H1 (cell line): ENCODE results near the gene KLF13. TPM values are rescaled to one million over a fixed set of nuclear protein-coding genes. Genes with fewer than 3 reads are reported as not detected.
A peak's percentile ranks its signal among the peaks of the same experiment; 100 is the strongest.

Experiments used
- CTCF ChIA-PET: fragments of 300-600 bp; sonication (Branson Sonifier 250); formaldehyde crosslinking; loops from one replicate; lab custom pipeline; 2021; ENCODE audit not compliant: partially characterized antibody; lab: Charles Lee
- POLR2A ChIA-PET: fragments of 300-600 bp; sonication (Branson Sonifier 250); formaldehyde crosslinking; loops from one replicate; lab custom pipeline; 2021; ENCODE audit warnings: inconsistent platforms; ENCODE audit not compliant: partially characterized antibody; lab: Charles Lee
- DNase-seq, 2 experiments: peaks; one replicate each; pipeline versions ENCODE4 v3.0.0 to v3.0.0-alpha.2; 2010 to 2022; ENCODE audit warnings: low spot score in 2 of 2, low read depth in 1 of 2, mixed read lengths in 1 of 2
- FAIRE-seq: peaks from 2 replicates; lab custom pipeline; 2011; peaks lifted over from hg19 to GRCh38; lab: Jason Lieb, UNC
- H2AFZ ChIP-seq: 2 replicates; pipeline ENCODE4 v1.8.1; 2012; ENCODE audit warnings: low read length, inconsistent platforms
- H2AK5ac ChIP-seq: 2 replicates; pipeline ENCODE4 v1.6.1; 2013; ENCODE audit warnings: low read depth, low read length
- H2BK120ac ChIP-seq: replicated peaks from 2 replicates; pipeline ENCODE3; 2013; ENCODE audit warnings: low read depth, low read length, inconsistent platforms
- H2BK12ac ChIP-seq: 2 replicates; pipeline ENCODE4 v1.6.1; 2013; ENCODE audit warnings: low read depth, low read length
- H2BK15ac ChIP-seq: 2 replicates; pipeline ENCODE4 v1.6.1; 2013; ENCODE audit warnings: low read length
- H2BK20ac ChIP-seq: 2 replicates; pipeline ENCODE4 v1.6.1; 2013; ENCODE audit warnings: low read length
- H2BK5ac ChIP-seq: 2 replicates; pipeline ENCODE4 v1.6.1; 2013; ENCODE audit warnings: low read depth, low read length
- H3K14ac ChIP-seq: 2 replicates; pipeline ENCODE4 v1.6.1; 2013; ENCODE audit warnings: inconsistent platforms; ENCODE audit not compliant: insufficient read length
- H3K18ac ChIP-seq: 2 replicates; pipeline ENCODE4 v1.6.1; 2013; ENCODE audit warnings: low read length; ENCODE audit errors: extremely low read depth
- H3K23ac ChIP-seq: 2 replicates; pipeline ENCODE4 v1.6.1; 2013; ENCODE audit warnings: inconsistent platforms; ENCODE audit not compliant: insufficient read length
- H3K23me2 ChIP-seq: 2 replicates; pipeline ENCODE4 v1.6.1; 2013; ENCODE audit warnings: low read depth, low read length
- H3K27ac ChIP-seq: 2 replicates; pipeline ENCODE4 v1.6.1; 2011; ENCODE audit warnings: low read depth, low read length, inconsistent platforms
- H3K27me3 ChIP-seq, 4 experiments: replicated peaks in 1 of 4; 1 replicate in 1 of 4; 2 replicates in 3 of 4; pipeline versions ENCODE4 v1.6.1 to v1.8.1; 2011 to 2013; ENCODE audit warnings: low read length in 3 of 4, mild to moderate bottlenecking in 3 of 4, inconsistent platforms in 2 of 4, mixed read lengths in 2 of 4, moderate library complexity in 1 of 4; ENCODE audit not compliant: control insufficient read depth in 3 of 4, insufficient read depth in 3 of 4; ENCODE audit errors: extremely low read depth in 1 of 4
- H3K36me3 ChIP-seq, 4 experiments: 2 replicates each; pipeline versions ENCODE4 v1.6.1 to v1.8.1; 2011 to 2013; ENCODE audit warnings: mild to moderate bottlenecking in 4 of 4, low read length in 3 of 4, moderate library complexity in 2 of 4, control low read depth in 1 of 4, inconsistent platforms in 1 of 4; ENCODE audit not compliant: insufficient read depth in 4 of 4, control insufficient read depth in 2 of 4
- H3K4ac ChIP-seq: replicated peaks from 2 replicates; pipeline ENCODE3; 2013; ENCODE audit warnings: low read length, low read depth, mixed read lengths, inconsistent platforms; ENCODE audit not compliant: insufficient read length
- H3K4me1 ChIP-seq, 4 experiments: replicated peaks in 1 of 4; 1 replicate in 1 of 4; 2 replicates in 3 of 4; pipeline versions ENCODE4 v1.6.1 to v1.8.1; 2011 to 2013; ENCODE audit warnings: low read length in 3 of 4, inconsistent platforms in 2 of 4, mixed read lengths in 1 of 4; ENCODE audit not compliant: insufficient read depth in 4 of 4, control insufficient read depth in 3 of 4
- H3K4me2 ChIP-seq, 2 experiments: 2 replicates each; pipeline versions ENCODE4 v1.6.1 to v1.8.1; 2011 to 2013; ENCODE audit warnings: low read depth in 2 of 2, low read length in 2 of 2, control low read depth in 1 of 2, inconsistent platforms in 1 of 2, mild to moderate bottlenecking in 1 of 2; ENCODE audit not compliant: insufficient read depth in 1 of 2
- H3K4me3 ChIP-seq, 4 experiments: fragments of 200-600, 300-600 bp in 1 of 4; sonication (generic), shearing (Covaris generic), sonication (Bioruptor Twin) in 1 of 4; 2 replicates each; pipeline versions ENCODE4 v1.5.1 to v1.8.1; 2011 to 2016; ENCODE audit warnings: low read length in 4 of 4, low read depth in 3 of 4, control low read depth in 2 of 4, inconsistent platforms in 2 of 4, mild to moderate bottlenecking in 2 of 4, mixed read lengths in 1 of 4, moderate library complexity in 1 of 4; ENCODE audit not compliant: insufficient read depth in 2 of 4; ENCODE audit errors: extremely low read depth in 1 of 4
- H3K56ac ChIP-seq: replicated peaks from 2 replicates; pipeline ENCODE3; 2013; ENCODE audit warnings: low read depth, mild to moderate bottlenecking, mixed read lengths, low read length, inconsistent platforms; ENCODE audit not compliant: insufficient read length
- H3K79me1 ChIP-seq: 2 replicates; pipeline ENCODE4 v1.6.1; 2013; ENCODE audit warnings: low read depth, low read length, control low read depth
- H3K79me2 ChIP-seq, 2 experiments: 2 replicates each; pipeline versions ENCODE4 v1.6.1 to v1.8.1; 2012 to 2013; ENCODE audit warnings: low read length in 2 of 2, mild to moderate bottlenecking in 2 of 2, inconsistent platforms in 1 of 2; ENCODE audit not compliant: insufficient read depth in 2 of 2, control insufficient read depth in 1 of 2
- H3K9ac ChIP-seq, 4 experiments: replicated peaks in 1 of 4; 1 replicate in 1 of 4; 2 replicates in 3 of 4; pipeline versions ENCODE4 v1.6.1 to v1.8.1; 2011 to 2013; ENCODE audit warnings: low read depth in 3 of 4, low read length in 3 of 4, control low read depth in 2 of 4, mild to moderate bottlenecking in 2 of 4, moderate library complexity in 2 of 4, inconsistent platforms in 1 of 4; ENCODE audit errors: extremely low read depth in 1 of 4
- H3K9me3 ChIP-seq, 2 experiments: 2 replicates each; pipeline versions ENCODE4 v1.6.1 to v1.8.1; 2012 to 2013; ENCODE audit warnings: mild to moderate bottlenecking in 2 of 2, moderate library complexity in 2 of 2, control low read depth in 1 of 2, inconsistent platforms in 1 of 2, low read depth in 1 of 2, low read length in 1 of 2, mixed read lengths in 1 of 2; ENCODE audit not compliant: insufficient read depth in 2 of 2
- H4K20me1 ChIP-seq, 2 experiments: replicated peaks in 1 of 2; 2 replicates each; pipeline versions ENCODE3 to v1.8.1; 2011 to 2013; ENCODE audit warnings: inconsistent platforms in 2 of 2, low read length in 2 of 2, mild to moderate bottlenecking in 1 of 2; ENCODE audit not compliant: insufficient read depth in 2 of 2, control insufficient read depth in 1 of 2
- H4K5ac ChIP-seq: 2 replicates; pipeline ENCODE4 v1.6.1; 2013; ENCODE audit warnings: low read length, low read depth, mixed read lengths, inconsistent platforms; ENCODE audit not compliant: insufficient read length
- H4K8ac ChIP-seq: 2 replicates; pipeline ENCODE4 v1.8.0; 2013; ENCODE audit warnings: mild to moderate bottlenecking, moderate library complexity, low read length, inconsistent platforms; ENCODE audit not compliant: insufficient read depth; ENCODE audit errors: extremely low read depth
- H4K91ac ChIP-seq: replicated peaks from 2 replicates; pipeline ENCODE3; 2013; ENCODE audit warnings: low read length, mixed read lengths, inconsistent platforms; ENCODE audit not compliant: insufficient read length
- CEBPB ChIP-seq: IDR thresholded peaks from 2 replicates; pipeline ENCODE4 v1.6.1; 2012; ENCODE audit warnings: low read depth, low read length
- EP300 ChIP-seq, 2 experiments: IDR thresholded peaks; 1 replicate in 1 of 2; 2 replicates in 1 of 2; pipeline ENCODE4 v1.6.1; 2011 to 2012; ENCODE audit warnings: low read depth in 2 of 2, low read length in 2 of 2, mild to moderate bottlenecking in 2 of 2, borderline replicate concordance in 1 of 2, inconsistent platforms in 1 of 2, moderate library complexity in 1 of 2
- JUND ChIP-seq: IDR thresholded peaks from 2 replicates; pipeline ENCODE4 v1.6.1; 2011; ENCODE audit warnings: mild to moderate bottlenecking, improper control_type of control experiment, low read length
- KDM1A ChIP-seq: fragments of 200-600, 300-600 bp; sonication (generic); IDR thresholded peaks from 2 replicates; pipeline ENCODE4 v1.7.1; 2016; ENCODE audit warnings: mild to moderate bottlenecking, low read length, borderline replicate concordance
- POU5F1 ChIP-seq: IDR thresholded peaks from 2 replicates; pipeline ENCODE4 v1.6.1; 2011; ENCODE audit warnings: low read depth, mild to moderate bottlenecking, low read length, moderate library complexity
- RAD21 ChIP-seq, 2 experiments: IDR thresholded peaks in 1 of 2; conservative IDR thresholded peaks in 1 of 2; 2 replicates each; pipeline ENCODE4 v1.6.1; 2011; ENCODE audit warnings: low read depth in 2 of 2, low read length in 2 of 2, improper control_type of control experiment in 1 of 2, inconsistent platforms in 1 of 2, mild to moderate bottlenecking in 1 of 2, moderate library complexity in 1 of 2
- SIRT6 ChIP-seq: IDR thresholded peaks from one replicate; pipeline ENCODE4 v1.7.1; 2012; ENCODE audit warnings: low read length, inconsistent platforms
- SP1 ChIP-seq: IDR thresholded peaks from 2 replicates; pipeline ENCODE4 v1.6.1; 2011; ENCODE audit warnings: low read depth, low read length
- ZNF274 ChIP-seq: IDR thresholded peaks from 2 replicates; pipeline ENCODE4 v1.7.0; 2012; ENCODE audit warnings: low read length, borderline replicate concordance; ENCODE audit errors: extremely low read depth
- WGBS, 2 experiments: shearing (Covaris generic) in 1 of 2; methylation state at CpG; one replicate each; pipeline versions ENCODE4 v1.1.6 to v1.1.7; 2013 to 2015; ENCODE audit warnings: low lambda C conversion rate in 2 of 2, mixed read lengths in 2 of 2, inconsistent platforms in 1 of 2, low coverage in 1 of 2, missing lambda C conversion rate in 1 of 2; ENCODE audit not compliant: insufficient replicate concordance in 2 of 2, insufficient coverage in 1 of 2, insufficient read length in 1 of 2; ENCODE audit errors: extremely low coverage in 1 of 2, missing lambda C conversion rate in 1 of 2; 5-methylcytosine and 5-hydroxymethylcytosine counted together
- polyA plus RNA-seq, 7 experiments: library from polyadenylated mRNA; depleted of rRNA in 3 of 7; stranded (reverse) in 5 of 7; unstranded in 2 of 7; fragments of >200 nt in 5 of 7; fragments of 200-250 nt in 2 of 7; gene quantifications; 1 replicate in 5 of 7; 2 replicates in 1 of 7; 4 replicates in 1 of 7; pipeline versions ENCODE4 v1.2.1 to v1.2.3, GENCODE V29; 2011 to 2013; ENCODE audit warnings: missing spikeins in 2 of 7, mixed read lengths in 2 of 7
- total RNA-seq: library from RNA; stranded (reverse); fragmentation: NEBNext Ultra II Directional; extraction: Animal tissue kit (Norgen Biotek cat#: 25700); gene quantifications from 2 replicates; pipeline ENCODE4 v1.2.1, GENCODE V29; 2021
- TF ChIP-seq, protein P1 (sequence below): IDR thresholded peaks from 2 replicates; pipeline ENCODE4 v1.6.1; 2012; ENCODE audit warnings: inconsistent platforms

Gene KLF13
- total and polyA plus RNA-seq, 2 of the 8 experiments (the other 6 are each of a cell fraction or from before 2014, with no cell fraction given) = 18.3 to 33.4 TPM

DNA sequence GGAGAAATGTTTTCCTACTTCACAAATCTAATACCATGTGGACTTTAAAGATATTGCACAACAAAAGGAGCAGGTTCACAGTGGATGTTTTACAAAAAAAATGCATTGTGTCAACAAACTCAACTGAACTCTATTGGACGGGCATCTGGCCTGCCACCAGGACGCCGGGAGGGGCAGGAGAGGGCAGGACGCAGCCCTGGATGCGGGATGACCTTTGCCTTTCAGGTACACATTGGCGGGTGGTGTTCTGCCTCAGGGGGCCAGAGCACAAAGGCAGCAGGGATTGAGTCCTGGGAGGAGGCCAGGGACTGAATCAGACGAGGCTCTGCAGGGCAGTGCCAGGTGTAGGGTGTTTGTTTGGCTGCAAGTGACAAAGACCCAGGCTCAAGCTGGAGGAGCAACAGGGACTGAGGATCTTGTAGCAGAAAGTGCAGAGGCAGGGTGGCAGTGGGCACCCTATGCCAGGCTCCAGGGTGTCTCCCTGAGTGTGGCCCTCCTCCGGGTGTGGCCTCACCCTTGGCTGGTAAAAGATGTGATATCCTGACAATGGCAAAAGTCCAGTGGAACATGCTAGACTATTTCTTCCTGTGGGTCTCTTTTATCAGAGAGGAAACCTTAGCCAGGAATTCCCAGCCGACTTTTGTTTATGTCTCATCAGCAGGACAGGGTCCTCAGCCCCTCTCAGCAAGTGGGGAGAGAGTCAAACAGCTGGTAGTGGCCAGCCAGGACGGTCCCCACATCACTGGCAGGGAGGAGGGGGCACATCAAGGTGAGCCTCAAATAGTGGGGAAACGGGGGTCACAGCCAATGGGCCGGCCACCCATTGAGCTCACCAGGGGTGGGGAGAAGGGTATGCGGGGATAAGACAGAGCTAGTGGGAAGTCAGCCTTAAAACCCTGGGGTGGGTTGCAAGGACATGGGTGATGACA is 29.7 kb upstream of the KLF13 start:
- Histone ChIP-seq H4K91ac (no peak overlapping the region), H3K23ac (no peak overlapping the region), H3K9me3 (no peaks in the 10 kb centered on the region), H4K5ac (no peak overlapping the region), H3K4me3 (no peak overlapping the region), H3K27me3 (no peaks in the 10 kb centered on the region; a peak in 1 of 7 replicates), H4K8ac (no peak overlapping the region), H2BK5ac (peak overlapping the region; percentile 52; the same call in 1 of the 2 replicates), H2BK12ac (no peak overlapping the region; the same call in 1 of the 2 replicates), H2BK15ac (0 out of 2 replicates have a peak overlapping the region, but pooled peaks have one; percentile 47), H4K20me1 (no peaks in the 10 kb centered on the region), H2BK120ac (no peak overlapping the region), H3K79me2 (no peaks in the 10 kb centered on the region), H3K56ac (no peak overlapping the region), H2AFZ (no peak overlapping the region), H3K23me2 (no peaks in the 10 kb centered on the region), H3K18ac (peak overlapping the region; percentile 32), H3K79me1 (no peaks in the 10 kb centered on the region), H3K4ac (peak overlapping the region; percentile 41), H3K27ac (no peak overlapping the region), H3K14ac (no peak overlapping the region), H3K9ac (peak overlapping the region in 1 of 4 experiments; percentile 14; a peak in 2 of 7 replicates), H3K4me1 (peaks cover 2 to 17% (median 12%) of the 10 kb centered on the region in 4 experiments), H3K36me3 (no peaks in the 10 kb centered on the region), H3K4me2 (peak overlapping the region; percentile 12 to 33; a peak in 2 of 4 replicates), H2AK5ac (no peak overlapping the region), H2BK20ac (0 out of 2 replicates have a peak overlapping the region, but pooled peaks have one; percentile 48)
- POLR2A ChIA-PET = interaction anchor here (1.5 kb wide), 1 partner anchor 12 kb away, joined by 4 read pairs; no protein-coding TSS in a partner anchor
- WGBS, 2 experiments = 63% methylated on average over 13 of the region's 13 CpGs; no CpG with 5 or more reads in 1 of the 2 experiments
- CTCF ChIA-PET = interaction anchor here (0.6 to 1.2 kb wide), 2 partner anchors 17 to 66 kb away, joined by 3 to 4 read pairs; no protein-coding TSS in a partner anchor
- DNase-seq (peak in 1 of 2 experiments; percentile 49), FAIRE-seq (no peak)
- TF ChIP-seq SP1 (no peak), SIRT6 (no peak), KDM1A (no peak), ZNF274 (no peak), CEBPB (no peak), EP300 (IDR thresholded peaks at IDR 0.05; ENCODE audit: borderline replicate concordance in 1 of 2, low read depth in 2 of 2, low read length in 2 of 2) (no peak), RAD21 (IDR thresholded peaks at IDR 0.05 in 1 of 2, conservative IDR thresholded peaks at IDR 0.05 in 1 of 2; ENCODE audit: low read depth in 2 of 2, low read length in 2 of 2) (no peak), POU5F1 (no peak), JUND (no peak)
- TF ChIP-seq, protein P1, sequence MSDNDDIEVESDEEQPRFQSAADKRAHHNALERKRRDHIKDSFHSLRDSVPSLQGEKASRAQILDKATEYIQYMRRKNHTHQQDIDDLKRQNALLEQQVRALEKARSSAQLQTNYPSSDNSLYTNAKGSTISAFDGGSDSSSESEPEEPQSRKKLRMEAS = no peak
